HG03060 (cell line): Measurements from ENCODE around the gene GLIS1.

Source experiments
- ATAC-seq: cut with Tn5 transposase; IDR thresholded peaks from one replicate; pipeline ENCODE4 v1.9.1; 2021; ENCODE audit warnings: low read depth, moderate number of reproducible peaks; ENCODE audit not compliant: unreplicated experiment

Gene GLIS1

GRCh38 chr1:53517109-53517508, 221.9 kb downstream of the GLIS1 start:
- no peak for ATAC-seq

DNA sequence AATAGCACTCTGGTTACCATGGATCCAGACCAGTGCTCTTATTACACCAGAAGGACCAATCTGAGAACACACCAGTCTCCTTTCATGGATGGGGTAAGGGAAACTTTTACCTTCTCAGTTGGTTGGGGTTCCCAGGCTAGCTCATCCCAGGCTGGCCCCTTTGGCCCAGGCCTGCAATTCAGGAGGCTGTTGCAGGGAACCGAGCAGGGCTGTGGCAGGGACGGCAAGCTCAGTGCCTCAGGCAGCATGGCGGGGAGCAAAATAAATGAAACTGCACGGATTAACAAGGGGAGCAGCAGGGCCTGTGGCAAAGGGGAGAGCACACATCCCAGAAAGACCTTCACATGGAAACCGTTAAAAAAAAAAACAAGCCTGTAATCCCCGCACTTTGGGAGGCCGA, 222.8 kb downstream of the GLIS1 start:
- no peak for ATAC-seq

- no peak for ATAC-seq
Measured at GRCh38 chr1:53514436-53514835, 224.5 kb downstream of the GLIS1 start.

DNA sequence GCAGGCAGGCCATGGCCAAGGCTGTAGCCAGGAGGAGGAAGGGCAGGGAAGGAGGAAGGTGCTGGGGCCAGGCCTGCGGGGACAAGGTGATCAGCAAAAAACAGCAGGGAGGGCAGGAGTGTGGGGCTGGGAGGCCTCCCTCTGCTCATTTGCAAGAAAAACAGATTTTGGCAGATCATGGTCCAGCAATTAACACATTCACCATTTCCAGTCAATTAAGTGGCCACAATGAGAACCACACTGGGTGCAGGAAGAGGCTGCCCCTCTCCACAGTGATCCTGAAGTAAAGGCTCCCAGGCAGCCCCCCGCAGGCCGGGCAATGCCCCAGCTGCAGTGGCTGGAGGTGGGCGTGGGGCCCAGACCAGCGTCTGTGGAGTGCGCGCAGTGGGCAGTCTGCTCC, 225.1 kb downstream of the GLIS1 start:
- no peak for ATAC-seq

- ATAC-seq = no peak
Measured at GRCh38 chr1:53512807-53513755, 225.9 kb downstream of the GLIS1 start.

DNA sequence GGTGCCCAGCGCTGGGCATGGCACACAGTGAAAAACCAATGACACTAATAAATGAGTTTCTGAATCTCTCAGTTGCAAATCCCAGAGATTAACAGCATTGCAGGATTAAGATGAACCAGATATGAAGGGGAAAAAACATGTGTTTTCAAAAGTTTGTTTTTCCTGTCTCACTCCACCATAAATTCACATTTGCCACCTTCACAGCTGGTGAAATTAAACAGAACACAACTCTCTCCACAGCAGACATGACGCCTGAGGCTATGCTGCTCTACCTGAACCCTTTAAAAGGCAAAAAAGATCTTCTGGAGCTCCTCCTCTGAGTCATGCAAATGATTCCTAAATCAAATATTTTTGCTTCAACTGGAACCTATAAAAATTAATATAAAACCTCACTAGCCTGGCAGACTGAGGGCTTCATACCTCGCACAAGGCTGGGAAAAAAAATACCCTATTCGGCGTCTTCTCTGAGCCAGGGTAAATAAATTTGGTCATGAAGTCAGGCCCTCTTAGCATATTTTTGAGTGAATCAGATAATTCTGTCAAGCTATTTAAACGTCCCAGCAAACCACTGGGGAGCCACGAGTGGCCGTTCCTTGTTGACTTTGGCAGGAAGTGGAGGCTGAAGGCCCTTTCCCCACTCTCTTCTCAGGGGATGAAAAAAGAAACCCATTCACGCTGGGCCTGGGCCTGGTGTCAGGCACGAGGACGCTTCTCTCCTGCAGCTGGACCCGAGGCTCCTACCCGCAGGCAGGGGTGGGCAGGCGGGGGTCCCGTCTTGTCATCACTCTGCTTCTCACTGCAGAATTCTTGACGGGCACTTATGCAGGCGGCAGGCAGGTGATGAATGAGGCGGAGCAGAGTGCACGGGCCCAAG, 226.8 kb downstream of the GLIS1 start:
- ATAC-seq = no peak

GRCh38 chr1:53511323-53511932, 227.5 kb downstream of the GLIS1 start:
- no peak for ATAC-seq

DNA sequence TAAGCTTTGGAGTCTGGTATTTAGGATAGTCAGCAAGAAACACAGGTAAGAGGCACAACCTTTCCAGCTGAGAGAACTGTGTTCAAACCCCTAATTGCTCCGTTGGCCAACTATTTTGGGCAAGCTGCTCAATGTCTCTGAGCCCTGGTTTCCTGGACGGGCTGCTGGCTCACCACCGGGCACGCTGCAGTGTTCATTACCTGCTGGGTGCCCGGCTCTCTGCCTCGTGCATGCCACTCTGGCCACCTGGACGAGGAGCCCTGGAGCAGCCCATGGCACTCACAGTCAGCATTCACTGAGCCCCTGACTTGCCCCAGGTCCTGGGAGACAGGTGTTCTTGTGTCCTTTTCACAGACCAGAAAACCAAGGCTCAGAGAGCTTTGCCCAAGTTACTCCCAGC, 228.7 kb downstream of the GLIS1 start:
- ATAC-seq = no peak

- no peak for ATAC-seq
Measured at GRCh38 chr1:53509775-53510174, 229.2 kb downstream of the GLIS1 start.

GRCh38 chr1:53508991-53509666, 229.8 kb downstream of the GLIS1 start:
- no peak for ATAC-seq

GRCh38 chr1:53508056-53508990, 230.6 kb downstream of the GLIS1 start:
- no peak for ATAC-seq

- no peak for ATAC-seq
Measured at GRCh38 chr1:53507116-53507820, 231.7 kb downstream of the GLIS1 start.

DNA sequence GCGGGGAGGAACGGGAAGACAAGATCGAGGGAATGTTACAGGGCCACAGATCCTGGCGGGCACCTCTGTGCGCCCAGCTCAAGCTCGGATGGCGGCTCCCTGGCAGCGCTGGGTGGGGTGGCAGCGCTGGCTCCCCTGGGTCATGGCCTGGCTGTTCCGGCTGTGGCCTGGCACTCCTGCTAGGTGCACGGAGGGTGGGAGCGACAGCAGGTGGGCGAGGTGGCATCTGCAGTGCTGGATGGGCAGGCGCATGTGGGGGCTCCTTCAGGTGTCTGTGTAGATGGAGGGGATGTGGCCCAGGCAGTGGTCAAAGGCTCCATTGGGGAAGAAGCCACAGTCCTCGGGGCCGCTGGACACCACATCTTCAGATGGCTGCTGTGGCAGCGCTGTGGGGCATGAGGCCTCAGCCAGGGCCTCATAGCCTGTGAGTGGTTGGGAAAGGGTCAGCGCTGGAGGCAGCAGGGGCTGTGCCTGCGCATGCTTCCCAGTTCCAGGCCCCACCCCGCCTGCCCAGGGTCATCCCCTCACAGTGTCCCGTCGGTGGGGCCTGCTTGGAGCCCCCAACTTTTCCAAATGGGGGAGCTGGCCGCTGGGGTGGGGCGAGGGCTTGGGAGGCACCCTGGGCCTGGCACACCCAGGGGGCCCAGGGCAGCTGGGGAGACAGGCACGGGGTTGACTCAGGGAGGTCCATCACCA, 232.5 kb downstream of the GLIS1 start:
- no peak for ATAC-seq

GRCh38 chr1:53505891-53506290, 233.1 kb downstream of the GLIS1 start:
- ATAC-seq = no peak

DNA sequence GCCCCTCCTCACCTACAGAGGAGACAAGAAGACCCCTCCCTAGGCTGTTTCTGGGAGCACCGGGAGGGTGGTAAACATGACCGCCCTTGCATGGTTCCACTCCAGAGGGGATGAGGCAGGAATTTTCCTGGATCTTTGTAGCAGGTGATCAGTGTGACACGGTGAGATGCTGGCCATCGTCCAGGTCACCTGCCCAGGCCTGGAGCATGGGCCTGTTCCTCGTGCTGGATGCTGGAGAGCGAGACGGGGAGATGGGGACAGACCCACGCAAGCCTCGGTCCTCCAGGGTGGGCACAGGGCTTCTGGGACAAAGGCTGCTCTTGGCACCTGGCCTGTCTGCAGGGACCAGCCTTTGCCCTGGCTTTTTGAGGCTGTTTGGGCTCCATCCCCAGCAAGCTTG, 233.6 kb downstream of the GLIS1 start:
- ATAC-seq = no peak

DNA sequence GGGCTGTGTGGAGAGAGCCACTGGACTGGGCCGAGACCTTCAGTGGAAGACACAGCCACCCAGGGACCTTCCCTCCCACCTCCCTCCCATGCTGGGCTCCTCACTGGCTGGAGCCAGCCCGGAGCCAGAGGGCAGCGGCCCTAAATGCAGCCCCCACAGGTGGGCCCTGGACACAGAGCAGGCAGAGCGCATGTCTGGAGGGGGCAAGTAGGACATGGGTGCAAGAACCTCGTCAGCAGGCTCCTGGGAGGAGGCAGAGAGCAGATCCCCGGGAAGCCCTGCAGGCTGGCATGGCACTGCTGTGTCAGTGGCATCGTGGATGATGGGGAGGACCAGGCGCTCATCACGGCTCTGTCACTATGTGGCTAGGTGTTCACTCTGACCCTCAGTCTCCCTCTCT, 234.1 kb downstream of the GLIS1 start:
- no peak for ATAC-seq

DNA sequence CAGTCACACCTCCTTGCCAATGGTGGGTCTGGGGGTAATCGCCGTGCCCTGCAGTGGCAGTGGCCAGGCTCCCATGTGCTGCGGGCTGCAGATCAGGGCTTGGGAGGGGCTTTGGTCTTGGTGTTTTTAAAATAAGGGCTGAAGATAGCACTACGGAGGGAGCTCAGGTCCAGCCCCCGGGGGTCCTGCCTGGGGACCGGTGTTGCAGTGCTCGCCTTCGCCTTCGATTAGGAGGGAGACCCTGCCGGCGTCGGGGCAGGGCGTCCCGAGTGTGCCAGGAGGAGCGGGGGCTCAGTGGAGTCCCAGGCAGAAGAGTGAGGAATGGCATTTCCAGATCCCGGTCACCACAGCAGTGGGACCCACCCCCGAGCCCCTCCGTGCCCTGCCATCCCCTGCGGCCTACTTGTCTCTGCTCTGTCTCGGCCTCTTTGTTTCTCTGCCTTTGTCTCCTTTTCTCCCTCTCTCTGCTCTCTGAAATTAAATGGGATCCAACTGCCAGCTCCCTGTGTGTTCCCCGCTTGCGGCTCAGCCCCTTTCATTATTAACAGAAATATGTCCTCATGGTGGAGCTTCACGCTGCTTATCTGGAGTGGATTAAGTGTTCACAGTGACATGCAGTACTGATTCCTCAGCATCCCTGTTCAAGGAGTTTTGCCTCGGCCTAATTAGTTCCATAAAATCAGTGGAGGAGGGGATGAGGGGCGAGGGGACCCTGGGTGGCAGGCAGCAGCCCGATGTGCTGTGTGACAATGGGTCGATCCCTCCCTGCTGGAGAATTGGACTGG, 235.3 kb downstream of the GLIS1 start:
- ATAC-seq = no peak
